Activated CD8-positive, alpha-beta memory T cell treated with anti-CD3 and anti-CD28 coated beads, Interleukin-2, amount 50 U/mL, for 1 hour (primary cell): Measurements from ENCODE around the gene HOGA1.

Source experiments
- DNase-seq: peaks from one replicate; pipeline ENCODE4 v3.0.0-alpha.2; 2020; ENCODE audit errors: extremely low read depth

Gene HOGA1

GRCh38 chr10:97578171-97578844, 5.9 kb upstream of the HOGA1 start:
- DNase-seq: no peak

DNA sequence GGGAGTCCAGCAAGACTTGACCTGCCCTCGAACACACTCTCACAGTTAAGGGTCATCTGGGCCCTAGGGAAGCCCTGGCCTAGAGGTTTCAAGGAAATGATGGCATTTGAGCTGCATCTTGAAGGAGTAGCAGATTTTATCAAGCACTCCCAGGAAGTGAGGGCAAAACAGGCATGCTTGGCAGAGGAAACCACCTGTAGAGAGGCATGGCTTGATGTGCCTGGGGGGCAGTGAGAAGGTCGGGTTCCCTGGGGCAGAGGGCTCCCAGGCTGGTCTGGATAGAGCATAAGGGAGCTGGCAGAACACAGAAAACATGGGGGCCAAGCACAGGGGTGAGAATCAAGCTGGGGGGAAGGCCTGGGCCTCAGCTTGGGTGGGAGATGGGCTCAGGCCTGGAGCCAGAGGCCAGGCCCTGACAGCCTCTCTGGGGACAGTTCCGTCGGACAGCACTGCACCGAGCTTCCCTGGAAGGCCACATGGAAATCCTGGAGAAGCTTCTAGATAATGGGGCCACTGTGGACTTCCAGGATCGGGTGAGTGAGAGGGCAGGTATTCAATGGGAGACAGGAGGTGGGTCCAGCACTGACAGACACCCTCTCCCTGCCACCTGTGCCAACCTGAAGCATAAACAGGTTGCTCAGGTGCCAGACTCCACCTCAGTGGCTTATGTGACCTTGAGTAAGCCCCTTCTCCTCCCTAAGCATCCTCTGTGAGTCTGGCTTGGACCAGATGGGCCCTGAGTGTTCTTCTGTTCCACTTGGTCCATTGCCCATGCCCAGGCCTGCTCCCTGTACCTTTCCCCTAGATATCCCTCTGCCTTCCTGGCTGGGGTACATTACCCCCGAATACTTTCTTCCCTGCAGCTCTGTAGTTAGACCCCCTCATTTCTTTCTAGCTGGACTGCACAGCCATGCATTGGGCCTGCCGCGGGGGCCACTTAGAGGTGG, 3.5 kb upstream of the HOGA1 start:
- DNase-seq: no peak

- DNase-seq: no peak
These were observed 2.0 kb upstream of the HOGA1 start for GRCh38 chr10:97582169-97582568.

DNA sequence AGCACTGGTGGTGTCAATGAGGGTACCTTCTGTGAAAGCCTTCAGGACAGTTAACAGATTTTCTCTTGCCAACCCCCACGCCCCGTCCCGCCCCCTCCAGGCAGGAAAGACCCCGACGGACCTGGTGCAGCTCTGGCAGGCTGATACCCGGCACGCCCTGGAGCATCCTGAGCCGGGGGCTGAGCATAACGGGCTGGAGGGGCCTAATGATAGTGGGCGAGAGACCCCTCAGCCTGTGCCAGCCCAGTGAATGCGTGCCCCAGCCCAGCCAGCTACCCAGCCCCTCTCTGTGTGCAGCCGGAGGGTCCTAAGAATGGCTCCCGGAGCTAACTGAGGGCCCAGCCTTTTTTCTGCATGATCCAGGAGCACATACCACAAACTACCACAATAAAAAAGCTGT, 713 bp upstream of the HOGA1 start:
- no peak for DNase-seq

- no peak for DNase-seq
These were observed 729 bp downstream of the HOGA1 start for GRCh38 chr10:97584798-97585438.

DNA sequence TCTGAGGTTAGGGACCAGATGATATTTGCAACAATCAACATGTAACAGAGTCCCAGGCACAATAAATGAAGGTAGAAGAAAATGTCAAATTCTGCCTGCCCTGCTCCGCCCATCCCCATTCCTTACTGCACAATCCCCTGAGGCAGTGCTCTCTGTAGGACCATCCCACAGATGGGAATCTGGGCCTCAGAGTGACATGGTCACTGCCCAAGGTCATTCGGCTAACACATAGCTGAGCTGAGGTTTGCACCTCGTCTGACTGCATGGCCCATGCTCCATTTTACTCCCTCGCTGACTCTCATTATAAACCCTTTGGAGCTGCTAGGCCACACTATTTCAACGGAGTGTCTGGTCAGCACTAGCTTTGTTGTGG, 1.2 kb downstream of the HOGA1 start:
- DNase-seq: no peak

- DNase-seq: no peak
These were observed 3.0 kb downstream of the HOGA1 start for GRCh38 chr10:97587183-97587582.

DNA sequence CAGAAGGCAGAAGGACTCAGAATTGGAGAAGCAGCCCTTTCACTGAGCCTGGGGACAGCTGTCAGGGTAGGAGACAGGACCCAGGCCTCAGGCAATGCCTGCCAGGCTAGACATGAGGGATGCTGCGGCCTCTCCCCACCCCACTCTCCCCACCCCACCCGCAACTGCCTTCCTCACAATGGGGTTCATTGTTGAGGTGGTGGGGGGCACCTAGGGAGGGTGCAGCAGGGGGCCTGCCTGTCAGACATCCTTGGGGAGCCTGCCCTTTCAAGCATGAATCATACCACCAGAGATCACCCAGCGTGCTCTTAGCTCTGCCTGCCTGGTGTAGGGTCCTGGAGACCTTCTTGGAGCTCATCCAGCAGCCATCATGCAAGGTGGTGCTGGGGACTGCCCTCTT, 5.3 kb downstream of the HOGA1 start, which contains the start of gene C10orf62:
TSS of gene C10orf62 (plus strand) at position 243 of the 400 bp plus-strand sequence. CDS start 177 bp downstream, outside the sequence.
- no peak for DNase-seq

DNA sequence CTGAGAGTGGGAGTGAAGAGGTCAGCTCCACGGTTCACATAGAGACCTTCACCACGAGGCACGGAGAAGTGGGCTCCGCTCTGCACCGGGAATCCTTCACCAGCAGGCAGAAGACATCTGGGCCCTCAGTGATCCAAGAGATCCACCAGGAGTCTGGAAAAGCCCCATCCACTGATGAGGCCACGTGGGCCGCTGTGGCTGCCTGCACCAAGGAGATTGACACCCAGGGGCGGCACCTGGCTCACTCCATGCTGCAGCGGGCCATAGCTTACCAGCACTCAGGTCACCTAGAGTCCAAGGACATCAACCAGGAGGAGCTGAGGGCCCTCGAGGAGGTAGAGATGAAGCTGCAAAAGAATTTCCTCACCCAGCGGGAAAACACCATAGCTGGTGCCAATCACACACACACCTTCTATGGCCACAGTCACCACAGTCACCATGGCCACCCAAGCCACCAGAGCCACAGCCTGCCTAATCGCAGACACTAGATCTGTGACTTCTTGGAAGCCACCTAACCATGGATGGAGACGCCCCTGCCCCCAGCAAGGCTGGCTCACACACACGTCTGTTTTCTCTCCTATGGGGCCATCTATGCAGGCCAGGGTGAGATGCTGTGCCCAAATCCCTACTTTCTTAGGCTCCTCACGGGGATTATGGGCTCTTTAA, 6.0 kb downstream of the HOGA1 start:
- DNase-seq: no peak

DNA sequence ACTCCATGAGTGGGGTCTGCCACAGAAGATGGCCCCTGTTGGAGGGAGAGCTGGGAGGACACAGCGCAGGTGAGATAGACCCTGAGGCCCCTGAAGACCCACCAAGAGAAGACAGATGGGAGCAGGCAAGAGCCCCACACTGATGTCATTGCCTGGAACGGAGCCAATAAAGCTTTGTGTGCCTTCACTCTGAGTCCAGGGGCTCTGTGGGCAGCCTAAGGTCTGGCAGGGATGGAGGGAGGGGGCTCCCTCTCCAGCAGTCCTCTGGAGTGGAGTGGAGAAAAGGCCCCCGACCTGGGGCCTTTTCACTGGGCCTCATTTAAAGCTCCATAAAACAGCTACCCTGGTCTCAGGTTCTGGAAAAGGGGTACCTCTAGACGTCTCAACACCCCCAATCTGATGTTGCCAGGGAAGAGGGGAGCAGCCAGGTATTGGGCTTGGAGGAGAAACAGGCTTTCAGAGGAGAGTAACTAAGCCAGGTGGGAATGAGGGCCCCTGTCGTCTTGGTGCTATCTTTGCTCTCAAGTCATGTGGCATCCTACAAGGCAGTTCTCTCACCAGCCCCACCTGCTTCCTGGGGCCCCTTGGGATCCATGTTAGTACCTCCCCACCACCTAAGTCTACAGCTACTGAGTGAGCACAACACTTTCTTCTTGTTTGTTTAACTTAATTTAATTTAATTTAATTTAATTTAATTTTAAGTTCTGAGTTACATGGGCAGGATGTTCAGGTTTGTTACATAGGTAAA, 6.7 kb downstream of the HOGA1 start:
- no peak for DNase-seq

GRCh38 chr10:97593421-97593820, 9.2 kb downstream of the HOGA1 start:
- no peak for DNase-seq

- no peak for DNase-seq
These were observed 12.2 kb downstream of the HOGA1 start for GRCh38 chr10:97596101-97597082.

DNA sequence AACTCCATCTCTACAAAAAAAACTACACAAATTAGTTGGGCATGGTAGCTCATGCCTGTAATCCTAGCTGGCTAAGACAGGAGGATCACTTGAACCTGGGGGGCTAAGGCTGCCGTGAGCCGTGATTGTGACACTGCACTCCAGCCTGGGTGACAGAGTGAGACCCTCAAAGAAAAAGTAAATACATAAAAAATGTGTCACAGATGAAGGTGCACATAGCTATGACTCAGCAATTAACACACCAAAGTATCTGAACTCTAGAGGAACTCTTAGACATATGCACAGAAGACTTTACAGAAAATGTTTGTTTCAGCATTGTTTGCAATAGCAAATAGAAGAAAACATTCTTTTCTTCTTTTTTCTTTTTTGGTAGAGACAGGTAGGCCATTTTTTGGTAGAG, 13.6 kb downstream of the HOGA1 start:
- DNase-seq: no peak

DNA sequence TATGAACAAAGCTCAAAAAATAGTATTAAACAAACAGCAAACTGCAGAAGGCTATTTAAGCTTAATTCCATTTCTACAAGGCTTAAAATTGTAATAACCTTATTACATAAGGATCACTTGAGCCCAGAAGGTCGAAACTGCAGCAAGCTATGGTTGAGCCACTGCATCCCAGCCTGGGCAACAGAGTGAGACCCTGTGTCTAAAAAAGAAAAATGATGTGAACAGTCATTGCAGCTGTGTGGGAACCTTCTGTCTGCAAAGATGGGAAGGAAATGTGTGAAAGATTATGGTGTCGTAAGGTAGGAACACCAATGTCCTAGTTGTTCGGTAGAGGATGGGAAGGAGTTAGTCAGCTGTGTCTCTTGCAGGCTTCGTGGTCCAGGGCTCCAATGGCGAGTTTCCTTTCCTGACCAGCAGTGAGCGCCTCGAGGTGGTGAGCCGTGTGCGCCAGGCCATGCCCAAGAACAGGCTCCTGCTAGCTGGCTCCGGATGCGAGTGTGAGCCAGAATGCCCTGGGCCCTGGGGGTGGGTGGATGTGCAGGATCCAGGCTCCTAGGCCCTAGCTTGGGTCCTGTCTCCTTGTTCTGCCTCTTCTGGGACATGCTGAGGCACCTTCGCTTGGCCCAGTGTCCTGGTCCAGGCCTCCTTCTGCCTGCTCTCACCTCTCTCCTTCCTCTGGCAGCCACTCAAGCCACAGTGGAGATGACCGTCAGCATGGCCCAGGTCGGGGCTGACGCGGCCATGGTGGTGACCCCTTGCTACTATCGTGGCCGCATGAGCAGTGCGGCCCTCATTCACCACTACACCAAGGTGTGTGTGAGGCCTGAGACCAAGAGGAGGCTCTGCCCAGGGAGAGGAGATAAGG, 14.4 kb downstream of the HOGA1 start:
- DNase-seq: no peak

DNA sequence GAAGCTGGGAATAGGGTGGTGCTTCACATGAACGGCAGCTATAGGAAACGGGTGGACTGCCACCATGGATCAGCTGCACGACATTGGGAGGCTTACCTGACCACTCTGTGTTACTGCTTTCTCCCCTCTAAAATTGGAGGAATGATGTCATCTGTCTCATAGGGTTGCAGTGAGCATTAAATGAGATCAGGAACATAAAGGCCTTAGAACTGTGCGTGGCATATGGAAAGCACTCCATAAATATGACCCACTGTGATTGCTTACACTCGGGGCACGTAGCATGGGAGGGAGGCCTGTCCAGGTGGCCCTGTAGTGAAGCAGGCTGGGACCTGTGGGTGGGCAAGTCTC, 15.1 kb downstream of the HOGA1 start:
- no peak for DNase-seq

- no peak for DNase-seq
These were observed 16.4 kb downstream of the HOGA1 start for GRCh38 chr10:97600616-97601015.

GRCh38 chr10:97601268-97602215, 17.4 kb downstream of the HOGA1 start:
- no peak for DNase-seq

GRCh38 chr10:97607095-97607636, 23.0 kb downstream of the HOGA1 start:
- DNase-seq: no peak
